WTC11 (cell line): ENCODE results near the gene RAB12. TPM values are rescaled to one million over a fixed set of nuclear protein-coding genes. Genes with fewer than 3 reads are reported as not detected.

Experiments used
- ATAC-seq: fragments of 200-7000 bp; cut with Tn5 transposase; 2 replicates; pipeline ENCODE4 v1.10.0; 2021; ENCODE audit warnings: mild to moderate bottlenecking, moderate library complexity
- CTCF ChIA-PET: fragments of 300-600 bp; sonication (Branson Sonifier 250); formaldehyde crosslinking; loops from one replicate; lab custom pipeline; 2021; ENCODE audit warnings: antibody characterized with exemption; lab: Charles Lee
- POLR2A ChIA-PET: fragments of 350-600 bp; sonication (Branson Sonifier 250); formaldehyde crosslinking; loops from one replicate; lab custom pipeline; 2021; ENCODE audit warnings: antibody characterized with exemption; lab: Charles Lee
- DNase-seq: peaks from one replicate; pipeline ENCODE4 v3.0.0; 2021; ENCODE audit warnings: low spot score
- H3K27ac Mint-ChIP-seq: 2 replicates; pipeline ENCODE4 v1.8.0; 2021; ENCODE audit warnings: mixed read lengths
- H3K27me3 Mint-ChIP-seq: 2 replicates; pipeline ENCODE4 v1.8.0; 2021; ENCODE audit warnings: low read depth, mild to moderate bottlenecking, moderate library complexity, mixed read lengths
- H3K36me3 Mint-ChIP-seq: 2 replicates; pipeline ENCODE4 v1.8.0; 2021; ENCODE audit warnings: mixed read lengths
- H3K4me1 Mint-ChIP-seq: 2 replicates; pipeline ENCODE4 v1.8.0; 2022; ENCODE audit warnings: mixed read lengths
- H3K4me3 Mint-ChIP-seq: 2 replicates; pipeline ENCODE4 v1.8.0; 2021; ENCODE audit warnings: mild to moderate bottlenecking, moderate library complexity, mixed read lengths
- H3K9me3 Mint-ChIP-seq: 2 replicates; pipeline ENCODE4 v1.8.0; 2021; ENCODE audit warnings: mixed read lengths
- ATF2 ChIP-seq: sonication (generic); formaldehyde crosslinking; IDR thresholded peaks from 2 replicates; pipeline ENCODE4 v1.8.1; 2022; ENCODE audit warnings: low read depth, missing genetic modification reagents, borderline replicate concordance
- ATF6 ChIP-seq: sonication (generic); formaldehyde crosslinking; IDR thresholded peaks from 2 replicates; pipeline ENCODE4 v1.8.1; 2023; ENCODE audit warnings: mild to moderate bottlenecking, missing genetic modification reagents
- IRF2 ChIP-seq: sonication (generic); formaldehyde crosslinking; IDR thresholded peaks from 2 replicates; pipeline ENCODE4 v1.8.0; 2022; ENCODE audit warnings: low read depth, missing genetic modification reagents, borderline replicate concordance
- JUN ChIP-seq: sonication (generic); formaldehyde crosslinking; IDR thresholded peaks from 2 replicates; pipeline ENCODE4 v1.8.0; 2023; ENCODE audit warnings: mild to moderate bottlenecking, missing genetic modification reagents
- NFE2L1 ChIP-seq: sonication (generic); formaldehyde crosslinking; IDR thresholded peaks from 2 replicates; pipeline ENCODE4 v1.8.1; 2023; ENCODE audit warnings: missing genetic modification reagents
- NR1H2 ChIP-seq: sonication (generic); formaldehyde crosslinking; IDR thresholded peaks from 2 replicates; pipeline ENCODE4 v1.9.0; 2021; ENCODE audit warnings: mild to moderate bottlenecking, moderate library complexity, missing genetic modification reagents
- PRDM15 ChIP-seq: sonication (generic); formaldehyde crosslinking; IDR thresholded peaks from 2 replicates; pipeline ENCODE4 v1.8.0; 2022; ENCODE audit warnings: missing genetic modification reagents
- RORB ChIP-seq: fragments of 250-450 bp; sonication (Bioruptor Pico); IDR thresholded peaks from 2 replicates; pipeline ENCODE4 v1.9.0; 2021; ENCODE audit warnings: mild to moderate bottlenecking
- SP1 ChIP-seq: sonication (generic); formaldehyde crosslinking; conservative IDR thresholded peaks from 2 replicates; pipeline ENCODE4 v1.8.1; 2022; ENCODE audit warnings: missing genetic modification reagents
- TEAD1 ChIP-seq: sonication (generic); formaldehyde crosslinking; IDR thresholded peaks from 2 replicates; pipeline ENCODE4 v1.8.0; 2022; ENCODE audit warnings: mild to moderate bottlenecking, missing genetic modification reagents
- TEAD4 ChIP-seq: sonication (generic); formaldehyde crosslinking; IDR thresholded peaks from 2 replicates; pipeline ENCODE4 v1.8.0; 2022; ENCODE audit warnings: mild to moderate bottlenecking, missing genetic modification reagents
- ZBTB21 ChIP-seq: sonication (generic); formaldehyde crosslinking; IDR thresholded peaks from 2 replicates; pipeline ENCODE4 v1.8.1; 2023; ENCODE audit warnings: mild to moderate bottlenecking, missing genetic modification reagents, borderline replicate concordance
- ZNF121 ChIP-seq: sonication (generic); formaldehyde crosslinking; IDR thresholded peaks from 2 replicates; pipeline ENCODE4 v1.8.0; 2023; ENCODE audit warnings: missing genetic modification reagents
- total RNA-seq: library from RNA; stranded (reverse); gene quantifications from 3 replicates; pipeline ENCODE4 v1.2.3, GENCODE V29; 2021
- TF ChIP-seq, protein P1 (sequence below): sonication (generic); formaldehyde crosslinking; IDR thresholded peaks from 2 replicates; pipeline ENCODE4 v1.8.0; 2023; ENCODE audit warnings: missing genetic modification reagents, mild to moderate bottlenecking, borderline replicate concordance
- TF ChIP-seq, protein P2 (sequence below): sonication (generic); formaldehyde crosslinking; IDR thresholded peaks from 2 replicates; pipeline ENCODE4 v1.8.0; 2023; ENCODE audit warnings: mild to moderate bottlenecking, missing genetic modification reagents
- TF ChIP-seq, protein P3 (sequence below): fragments of 250-450 bp; sonication (Bioruptor Pico); IDR thresholded peaks from 2 replicates; pipeline ENCODE4 v2.1.2; 2022; ENCODE audit warnings: mild to moderate bottlenecking, moderate library complexity
- TF ChIP-seq, protein P4 (sequence below): sonication (generic); formaldehyde crosslinking; IDR thresholded peaks from 2 replicates; pipeline ENCODE4 v1.8.1; 2023; ENCODE audit warnings: mild to moderate bottlenecking, missing genetic modification reagents, moderate library complexity
- TF ChIP-seq, protein P5 (sequence below): sonication (generic); formaldehyde crosslinking; IDR thresholded peaks from 2 replicates; pipeline ENCODE4 v1.8.1; 2022; ENCODE audit warnings: low read depth, mild to moderate bottlenecking, moderate library complexity, missing genetic modification reagents, borderline replicate concordance

RAB12 gene
- total RNA-seq, 1 experiment from 2014 or later = 69.3 TPM

DNA sequence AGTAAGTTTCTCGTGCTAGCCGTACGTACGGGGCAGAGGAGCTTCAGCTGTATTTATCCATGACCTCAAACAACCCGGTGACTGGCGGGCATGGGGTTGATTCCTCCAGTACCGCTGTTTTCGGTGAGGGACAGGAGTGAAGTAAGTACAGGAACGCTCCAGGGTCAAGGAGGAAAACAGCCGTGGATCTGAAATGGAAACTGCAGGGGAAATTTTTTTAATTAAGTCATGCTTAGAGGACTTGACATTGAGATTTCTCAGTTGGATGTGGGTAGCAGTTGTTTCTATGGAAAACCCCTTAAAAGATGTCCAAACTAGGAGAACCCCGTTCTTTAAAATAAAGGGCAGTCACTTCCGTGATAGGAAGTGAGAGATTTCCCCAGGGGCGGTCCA lies 1.2 kb downstream of the RAB12 start:
- no peak for TF ChIP-seq TEAD4 (CRISPR knock-in tag)
- no peak for TF ChIP-seq SP1
- TF ChIP-seq, protein P1, sequence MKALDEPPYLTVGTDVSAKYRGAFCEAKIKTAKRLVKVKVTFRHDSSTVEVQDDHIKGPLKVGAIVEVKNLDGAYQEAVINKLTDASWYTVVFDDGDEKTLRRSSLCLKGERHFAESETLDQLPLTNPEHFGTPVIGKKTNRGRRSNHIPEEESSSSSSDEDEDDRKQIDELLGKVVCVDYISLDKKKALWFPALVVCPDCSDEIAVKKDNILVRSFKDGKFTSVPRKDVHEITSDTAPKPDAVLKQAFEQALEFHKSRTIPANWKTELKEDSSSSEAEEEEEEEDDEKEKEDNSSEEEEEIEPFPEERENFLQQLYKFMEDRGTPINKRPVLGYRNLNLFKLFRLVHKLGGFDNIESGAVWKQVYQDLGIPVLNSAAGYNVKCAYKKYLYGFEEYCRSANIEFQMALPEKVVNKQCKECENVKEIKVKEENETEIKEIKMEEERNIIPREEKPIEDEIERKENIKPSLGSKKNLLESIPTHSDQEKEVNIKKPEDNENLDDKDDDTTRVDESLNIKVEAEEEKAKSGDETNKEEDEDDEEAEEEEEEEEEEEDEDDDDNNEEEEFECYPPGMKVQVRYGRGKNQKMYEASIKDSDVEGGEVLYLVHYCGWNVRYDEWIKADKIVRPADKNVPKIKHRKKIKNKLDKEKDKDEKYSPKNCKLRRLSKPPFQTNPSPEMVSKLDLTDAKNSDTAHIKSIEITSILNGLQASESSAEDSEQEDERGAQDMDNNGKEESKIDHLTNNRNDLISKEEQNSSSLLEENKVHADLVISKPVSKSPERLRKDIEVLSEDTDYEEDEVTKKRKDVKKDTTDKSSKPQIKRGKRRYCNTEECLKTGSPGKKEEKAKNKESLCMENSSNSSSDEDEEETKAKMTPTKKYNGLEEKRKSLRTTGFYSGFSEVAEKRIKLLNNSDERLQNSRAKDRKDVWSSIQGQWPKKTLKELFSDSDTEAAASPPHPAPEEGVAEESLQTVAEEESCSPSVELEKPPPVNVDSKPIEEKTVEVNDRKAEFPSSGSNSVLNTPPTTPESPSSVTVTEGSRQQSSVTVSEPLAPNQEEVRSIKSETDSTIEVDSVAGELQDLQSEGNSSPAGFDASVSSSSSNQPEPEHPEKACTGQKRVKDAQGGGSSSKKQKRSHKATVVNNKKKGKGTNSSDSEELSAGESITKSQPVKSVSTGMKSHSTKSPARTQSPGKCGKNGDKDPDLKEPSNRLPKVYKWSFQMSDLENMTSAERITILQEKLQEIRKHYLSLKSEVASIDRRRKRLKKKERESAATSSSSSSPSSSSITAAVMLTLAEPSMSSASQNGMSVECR = no peak
- TF ChIP-seq NFE2L1 (CRISPR knock-in tag) = no peak
- TF ChIP-seq, protein P2, sequence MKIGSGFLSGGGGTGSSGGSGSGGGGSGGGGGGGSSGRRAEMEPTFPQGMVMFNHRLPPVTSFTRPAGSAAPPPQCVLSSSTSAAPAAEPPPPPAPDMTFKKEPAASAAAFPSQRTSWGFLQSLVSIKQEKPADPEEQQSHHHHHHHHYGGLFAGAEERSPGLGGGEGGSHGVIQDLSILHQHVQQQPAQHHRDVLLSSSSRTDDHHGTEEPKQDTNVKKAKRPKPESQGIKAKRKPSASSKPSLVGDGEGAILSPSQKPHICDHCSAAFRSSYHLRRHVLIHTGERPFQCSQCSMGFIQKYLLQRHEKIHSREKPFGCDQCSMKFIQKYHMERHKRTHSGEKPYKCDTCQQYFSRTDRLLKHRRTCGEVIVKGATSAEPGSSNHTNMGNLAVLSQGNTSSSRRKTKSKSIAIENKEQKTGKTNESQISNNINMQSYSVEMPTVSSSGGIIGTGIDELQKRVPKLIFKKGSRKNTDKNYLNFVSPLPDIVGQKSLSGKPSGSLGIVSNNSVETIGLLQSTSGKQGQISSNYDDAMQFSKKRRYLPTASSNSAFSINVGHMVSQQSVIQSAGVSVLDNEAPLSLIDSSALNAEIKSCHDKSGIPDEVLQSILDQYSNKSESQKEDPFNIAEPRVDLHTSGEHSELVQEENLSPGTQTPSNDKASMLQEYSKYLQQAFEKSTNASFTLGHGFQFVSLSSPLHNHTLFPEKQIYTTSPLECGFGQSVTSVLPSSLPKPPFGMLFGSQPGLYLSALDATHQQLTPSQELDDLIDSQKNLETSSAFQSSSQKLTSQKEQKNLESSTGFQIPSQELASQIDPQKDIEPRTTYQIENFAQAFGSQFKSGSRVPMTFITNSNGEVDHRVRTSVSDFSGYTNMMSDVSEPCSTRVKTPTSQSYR = no peak
- no peak for TF ChIP-seq ZBTB21 (CRISPR knock-in tag)
- TF ChIP-seq RORB (CRISPR knock-in tag) = no peak
- TF ChIP-seq JUN = no peak
- TF ChIP-seq, protein P3, sequence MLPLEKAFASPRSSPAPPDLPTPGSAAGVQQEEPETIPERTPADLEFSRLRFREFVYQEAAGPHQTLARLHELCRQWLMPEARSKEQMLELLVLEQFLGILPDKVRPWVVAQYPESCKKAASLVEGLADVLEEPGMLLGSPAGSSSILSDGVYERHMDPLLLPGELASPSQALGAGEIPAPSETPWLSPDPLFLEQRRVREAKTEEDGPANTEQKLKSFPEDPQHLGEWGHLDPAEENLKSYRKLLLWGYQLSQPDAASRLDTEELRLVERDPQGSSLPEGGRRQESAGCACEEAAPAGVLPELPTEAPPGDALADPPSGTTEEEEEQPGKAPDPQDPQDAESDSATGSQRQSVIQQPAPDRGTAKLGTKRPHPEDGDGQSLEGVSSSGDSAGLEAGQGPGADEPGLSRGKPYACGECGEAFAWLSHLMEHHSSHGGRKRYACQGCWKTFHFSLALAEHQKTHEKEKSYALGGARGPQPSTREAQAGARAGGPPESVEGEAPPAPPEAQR (CRISPR knock-in tag) = no peak
- TF ChIP-seq, protein P4, sequence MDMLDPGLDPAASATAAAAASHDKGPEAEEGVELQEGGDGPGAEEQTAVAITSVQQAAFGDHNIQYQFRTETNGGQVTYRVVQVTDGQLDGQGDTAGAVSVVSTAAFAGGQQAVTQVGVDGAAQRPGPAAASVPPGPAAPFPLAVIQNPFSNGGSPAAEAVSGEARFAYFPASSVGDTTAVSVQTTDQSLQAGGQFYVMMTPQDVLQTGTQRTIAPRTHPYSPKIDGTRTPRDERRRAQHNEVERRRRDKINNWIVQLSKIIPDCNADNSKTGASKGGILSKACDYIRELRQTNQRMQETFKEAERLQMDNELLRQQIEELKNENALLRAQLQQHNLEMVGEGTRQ (CRISPR knock-in tag) = no peak
- TF ChIP-seq, protein P5, sequence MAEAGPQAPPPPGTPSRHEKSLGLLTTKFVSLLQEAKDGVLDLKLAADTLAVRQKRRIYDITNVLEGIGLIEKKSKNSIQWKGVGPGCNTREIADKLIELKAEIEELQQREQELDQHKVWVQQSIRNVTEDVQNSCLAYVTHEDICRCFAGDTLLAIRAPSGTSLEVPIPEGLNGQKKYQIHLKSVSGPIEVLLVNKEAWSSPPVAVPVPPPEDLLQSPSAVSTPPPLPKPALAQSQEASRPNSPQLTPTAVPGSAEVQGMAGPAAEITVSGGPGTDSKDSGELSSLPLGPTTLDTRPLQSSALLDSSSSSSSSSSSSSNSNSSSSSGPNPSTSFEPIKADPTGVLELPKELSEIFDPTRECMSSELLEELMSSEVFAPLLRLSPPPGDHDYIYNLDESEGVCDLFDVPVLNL (CRISPR knock-in tag) = no peak
- TF ChIP-seq ATF2 (CRISPR knock-in tag) = no peak
- no peak for TF ChIP-seq ZNF121 (CRISPR knock-in tag)
- TF ChIP-seq NR1H2 (CRISPR knock-in tag) = no peak
- no peak for TF ChIP-seq IRF2 (CRISPR knock-in tag)
- no peak for TF ChIP-seq PRDM15 (CRISPR knock-in tag)
- no peak for TF ChIP-seq ATF6 (CRISPR knock-in tag)
- TF ChIP-seq TEAD1 (CRISPR knock-in tag) = no peak
- DNase-seq (no peak), ATAC-seq (no peak)
- peaks cover 13% of the 10 kb centered on the region for H3K27me3 Mint-ChIP-seq
- CTCF ChIA-PET = no interaction called here
- H3K36me3 Mint-ChIP-seq = peaks cover 24% of the 10 kb centered on the region
- peak overlapping the region; percentile 86 for H3K4me3 Mint-ChIP-seq
- peak overlapping the region; percentile 72 for H3K27ac Mint-ChIP-seq
- POLR2A ChIA-PET = no interaction called here
- H3K9me3 Mint-ChIP-seq = no peaks in the 10 kb centered on the region
- peaks cover 65% of the 10 kb centered on the region for H3K4me1 Mint-ChIP-seq
